Ovary (tissue), 3 donors: ENCODE results near the gene NT5C1A.

Experiments
- CTCF ChIP-seq, 3 donors: fragments of 450-650 bp in 2 of 3; fragments of 200-600 bp in 1 of 3; IDR thresholded peaks; one replicate each; pipeline versions ENCODE4 v1.5.1 to v1.8.0; 2016 to 2022; ENCODE audit warnings: antibody characterized with exemption in 3 of 3, mild to moderate bottlenecking in 1 of 3
- EP300 ChIP-seq: sonication (generic); formaldehyde crosslinking; IDR thresholded peaks from one replicate; pipeline ENCODE4 v1.6.1; 2017; ENCODE audit warnings: antibody characterized with exemption
- donor health status: DM: no; HTN: no; CAD: no.

DNA sequence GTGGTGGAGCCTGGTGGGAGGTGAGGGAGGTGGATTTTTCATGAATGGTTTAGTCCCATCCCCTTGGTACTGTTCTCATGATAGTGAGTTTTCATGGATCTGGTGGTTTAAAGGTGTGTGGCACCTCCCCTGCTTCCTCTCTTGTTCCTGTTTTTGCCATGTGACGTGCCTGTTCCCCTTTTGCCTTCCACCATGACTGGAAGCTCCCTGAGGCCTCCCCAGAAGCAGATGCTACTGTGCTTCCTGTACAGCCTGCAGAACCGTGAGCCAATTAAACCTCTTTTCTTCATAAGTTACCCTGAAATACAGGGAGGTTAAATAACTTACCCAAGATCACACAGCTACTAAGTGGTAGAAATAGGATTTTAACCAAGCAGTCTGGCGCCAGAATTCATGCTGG, 28.2 kb downstream of the NT5C1A start:
- TF ChIP-seq EP300 (no peak), CTCF (IDR thresholded peaks at IDR 0.05) (no peak)
